ENCODE data around the gene CDH13. TPM values are rescaled to one million over a fixed set of nuclear protein-coding genes. Genes with fewer than 3 reads are reported as not detected.

Gene CDH13
- total and polyA plus RNA-seq, 2 donors (not counting 3 experiments of a cell fraction or from before 2014, with no cell fraction given), result 96.6 to 124 TPM

- BruUV-seq (replicated peaks), result no TSS peak
- no peaks in the 10 kb centered on the region for H3K9me1 ChIP-seq (replicated peaks; ENCODE audit: control insufficient read depth, extremely low read depth, insufficient read depth, low read length)
- TF ChIP-seq JUN (IDR thresholded peaks at IDR 0.05; ENCODE audit: borderline replicate concordance, insufficient read depth, insufficient read length, low read depth), result no peak
- no peak for TF ChIP-seq FOS (IDR thresholded peaks at IDR 0.05; ENCODE audit: borderline replicate concordance, insufficient read depth, low read length)
- TF ChIP-seq EZH2 (IDR thresholded peaks at IDR 0.05; ENCODE audit: borderline replicate concordance, low read depth, low read length, severe bottlenecking), result no peak
- no peak for TF ChIP-seq MYC (IDR thresholded peaks at IDR 0.05; ENCODE audit: low read depth, low read length)
- no peak for TF ChIP-seq POLR2A (IDR thresholded peaks at IDR 0.05; ENCODE audit: low read depth, low read length)
- no peak for TF ChIP-seq GATA2 (IDR thresholded peaks at IDR 0.05; ENCODE audit: insufficient read depth, insufficient read length, low read depth, low read length)
- TF ChIP-seq MAX (IDR thresholded peaks at IDR 0.05; ENCODE audit: insufficient read depth, insufficient read length), result no peak
- H3K4me2 ChIP-seq (ENCODE audit: insufficient read depth, low read length), result no peak overlapping the region
- H3K27me3 ChIP-seq (ENCODE audit: control insufficient read depth in 2 of 2, insufficient read depth in 2 of 2, low read length in 2 of 2), result no peaks in the 10 kb centered on the region
- no peak for FAIRE-seq
- H3K4me3 ChIP-seq (replicated peaks in 1 of 3; ENCODE audit: insufficient read depth in 1 of 3, low read depth in 1 of 3, low read length in 3 of 3), result no peak overlapping the region
- no peaks in the 10 kb centered on the region for H3K79me2 ChIP-seq (ENCODE audit: control insufficient read depth, insufficient read depth, low read length)
- ChIA-PET POLR2A (no interaction called here), CTCF (interaction anchor here (1.0 kb wide), 1 partner anchor 49 kb away, joined by 3 read pairs; no protein-coding TSS in a partner anchor)
- H4K20me1 ChIP-seq (replicated peaks; ENCODE audit: control insufficient read depth, extremely low read depth, insufficient read depth, low read length), result no peaks in the 10 kb centered on the region
- H3K9me3 ChIP-seq (replicated peaks; ENCODE audit: control insufficient read depth, insufficient read depth, low read length), result no peaks in the 10 kb centered on the region
- intact Hi-C loops (cut with micrococcal nuclease), result no loop called here
- peaks cover 2% of the 10 kb centered on the region for H3K4me1 ChIP-seq (ENCODE audit: control insufficient read depth, extremely low read depth, insufficient read depth, low read length)
- dilution Hi-C loops (cut with MboI; ENCODE audit: extremely low pct_ligation_motif_present, low sequenced_read_pairs), result no loop called here
- DNase-seq (ENCODE audit: low read depth, low spot score), result no peak
- no peaks in the 10 kb centered on the region for H3K36me3 ChIP-seq (ENCODE audit: control insufficient read depth in 2 of 2, extremely low read depth in 1 of 2, insufficient read depth in 2 of 2, low read length in 2 of 2)
- H3K9ac ChIP-seq (replicated peaks; ENCODE audit: extremely low read depth, insufficient read depth, low read length), result no peak overlapping the region
- H2AFZ ChIP-seq (ENCODE audit: low read depth, low read length), result no peak overlapping the region
- no peak overlapping the region for H3K27ac ChIP-seq (ENCODE audit: insufficient read depth, low read depth, low read length)
Measured at GRCh38 chr16:82685526-82685925, 58.8 kb downstream of the CDH13 start.

- no peak overlapping the region for H3K4me2 ChIP-seq (ENCODE audit: insufficient read depth, low read length)
- no peak for FAIRE-seq
- H3K9ac ChIP-seq (replicated peaks; ENCODE audit: extremely low read depth, insufficient read depth, low read length), result no peak overlapping the region
- no peaks in the 10 kb centered on the region for H4K20me1 ChIP-seq (replicated peaks; ENCODE audit: control insufficient read depth, extremely low read depth, insufficient read depth, low read length)
- H3K36me3 ChIP-seq (ENCODE audit: control insufficient read depth in 2 of 2, extremely low read depth in 1 of 2, insufficient read depth in 2 of 2, low read length in 2 of 2), result no peaks in the 10 kb centered on the region
- CTCF ChIA-PET, result interaction anchor here (0.8 kb wide), 1 partner anchor 16 kb away, joined by 3 read pairs; no protein-coding TSS in a partner anchor
- no peak overlapping the region for H2AFZ ChIP-seq (ENCODE audit: low read depth, low read length)
- dilution Hi-C loops (cut with MboI; ENCODE audit: extremely low pct_ligation_motif_present, low sequenced_read_pairs), result no loop called here
- no peaks in the 10 kb centered on the region for H3K27me3 ChIP-seq (ENCODE audit: control insufficient read depth in 2 of 2, insufficient read depth in 2 of 2, low read length in 2 of 2)
- no peaks in the 10 kb centered on the region for H3K79me2 ChIP-seq (ENCODE audit: control insufficient read depth, insufficient read depth, low read length)
- H3K4me3 ChIP-seq (replicated peaks in 1 of 3; ENCODE audit: insufficient read depth in 1 of 3, low read depth in 1 of 3, low read length in 3 of 3), result no peak overlapping the region
- no TSS peak for BruUV-seq (replicated peaks)
- no peaks in the 10 kb centered on the region for H3K9me1 ChIP-seq (replicated peaks; ENCODE audit: control insufficient read depth, extremely low read depth, insufficient read depth, low read length)
- intact Hi-C loops (cut with micrococcal nuclease), result no loop called here
- TF ChIP-seq MAX (IDR thresholded peaks at IDR 0.05; ENCODE audit: insufficient read depth, insufficient read length), result no peak
- TF ChIP-seq FOS (IDR thresholded peaks at IDR 0.05; ENCODE audit: borderline replicate concordance, insufficient read depth, low read length), result no peak
- TF ChIP-seq JUN (IDR thresholded peaks at IDR 0.05; ENCODE audit: borderline replicate concordance, insufficient read depth, insufficient read length, low read depth), result no peak
- TF ChIP-seq MYC (IDR thresholded peaks at IDR 0.05; ENCODE audit: low read depth, low read length), result no peak
- no peak for TF ChIP-seq EZH2 (IDR thresholded peaks at IDR 0.05; ENCODE audit: borderline replicate concordance, low read depth, low read length, severe bottlenecking)
- no peak for TF ChIP-seq POLR2AphosphoS5 (IDR thresholded peaks at IDR 0.05; ENCODE audit: insufficient read depth, low read depth, low read length)
- TF ChIP-seq CTCF (IDR thresholded peaks at IDR 0.05; ENCODE audit: extremely low read depth in 1 of 2, insufficient read depth in 1 of 2, low read depth in 1 of 2, low read length in 2 of 2), result no peak
- TF ChIP-seq GATA2 (IDR thresholded peaks at IDR 0.05; ENCODE audit: insufficient read depth, insufficient read length, low read depth, low read length), result no peak
- TF ChIP-seq POLR2A (IDR thresholded peaks at IDR 0.05; ENCODE audit: low read depth, low read length), result no peak
- DNase-seq (ENCODE audit: low read depth, low spot score), result no peak
- no peaks in the 10 kb centered on the region for H3K9me3 ChIP-seq (replicated peaks; ENCODE audit: control insufficient read depth, insufficient read depth, low read length)
- peaks cover 10% of the 10 kb centered on the region for H3K4me1 ChIP-seq (ENCODE audit: control insufficient read depth, extremely low read depth, insufficient read depth, low read length)
- POLR2A ChIA-PET, result no interaction called here
- no peak overlapping the region for H3K27ac ChIP-seq (ENCODE audit: insufficient read depth, low read depth, low read length)
Measured at GRCh38 chr16:82694239-82694874, 67.6 kb downstream of the CDH13 start.

Measured in endothelial cell of umbilical vein (primary cell).